OCI-LY1 (cell line): ENCODE results near the gene ARHGAP24.

Experiments used
- EZH2 ChIP-seq: fragments of 200-600 bp; sonication (generic), shearing (Covaris generic); IDR thresholded peaks from 2 replicates; pipeline ENCODE4 v1.8.0; 2017; ENCODE audit warnings: borderline replicate concordance, mixed run types, mild to moderate bottlenecking, antibody characterized with exemption, low read length, moderate library complexity, mixed read lengths
- TF ChIP-seq, protein P1 (sequence below): fragments of 200-600 bp; sonication (generic), shearing (Covaris generic); IDR thresholded peaks from 2 replicates; pipeline ENCODE4 v1.5.1; 2017; ENCODE audit warnings: mild to moderate bottlenecking, antibody characterized with exemption, low read length, moderate library complexity, mixed read lengths

DNA sequence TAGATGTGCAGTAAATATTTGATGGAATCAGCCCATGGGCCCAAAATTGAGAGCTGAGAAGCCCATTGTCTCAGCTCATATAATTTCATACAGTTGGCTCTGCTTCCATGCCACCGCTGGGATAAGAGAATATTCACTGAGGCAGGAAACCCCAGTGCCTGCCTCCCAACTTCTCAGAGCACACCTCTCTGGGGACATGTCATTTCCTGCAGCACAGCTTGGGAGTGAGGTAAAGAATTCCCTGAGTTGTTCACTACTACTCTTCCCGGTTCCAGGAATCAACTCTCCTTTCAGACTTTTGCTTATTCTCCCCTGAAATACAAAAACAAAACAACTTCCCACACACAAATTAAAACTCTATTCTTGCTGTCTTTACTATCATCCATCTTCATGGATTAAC lies 495.6 kb downstream of the ARHGAP24 start:
- TF ChIP-seq, protein P1, sequence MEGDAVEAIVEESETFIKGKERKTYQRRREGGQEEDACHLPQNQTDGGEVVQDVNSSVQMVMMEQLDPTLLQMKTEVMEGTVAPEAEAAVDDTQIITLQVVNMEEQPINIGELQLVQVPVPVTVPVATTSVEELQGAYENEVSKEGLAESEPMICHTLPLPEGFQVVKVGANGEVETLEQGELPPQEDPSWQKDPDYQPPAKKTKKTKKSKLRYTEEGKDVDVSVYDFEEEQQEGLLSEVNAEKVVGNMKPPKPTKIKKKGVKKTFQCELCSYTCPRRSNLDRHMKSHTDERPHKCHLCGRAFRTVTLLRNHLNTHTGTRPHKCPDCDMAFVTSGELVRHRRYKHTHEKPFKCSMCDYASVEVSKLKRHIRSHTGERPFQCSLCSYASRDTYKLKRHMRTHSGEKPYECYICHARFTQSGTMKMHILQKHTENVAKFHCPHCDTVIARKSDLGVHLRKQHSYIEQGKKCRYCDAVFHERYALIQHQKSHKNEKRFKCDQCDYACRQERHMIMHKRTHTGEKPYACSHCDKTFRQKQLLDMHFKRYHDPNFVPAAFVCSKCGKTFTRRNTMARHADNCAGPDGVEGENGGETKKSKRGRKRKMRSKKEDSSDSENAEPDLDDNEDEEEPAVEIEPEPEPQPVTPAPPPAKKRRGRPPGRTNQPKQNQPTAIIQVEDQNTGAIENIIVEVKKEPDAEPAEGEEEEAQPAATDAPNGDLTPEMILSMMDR = no peak
- TF ChIP-seq EZH2 = no peak
